ENCODE data around the gene NFU1. TPM values are rescaled to one million over a fixed set of nuclear protein-coding genes. Genes with fewer than 3 reads are reported as not detected.

Gene NFU1
- total RNA-seq, 1 donor from 2014 or later = 25.4 TPM

DNA sequence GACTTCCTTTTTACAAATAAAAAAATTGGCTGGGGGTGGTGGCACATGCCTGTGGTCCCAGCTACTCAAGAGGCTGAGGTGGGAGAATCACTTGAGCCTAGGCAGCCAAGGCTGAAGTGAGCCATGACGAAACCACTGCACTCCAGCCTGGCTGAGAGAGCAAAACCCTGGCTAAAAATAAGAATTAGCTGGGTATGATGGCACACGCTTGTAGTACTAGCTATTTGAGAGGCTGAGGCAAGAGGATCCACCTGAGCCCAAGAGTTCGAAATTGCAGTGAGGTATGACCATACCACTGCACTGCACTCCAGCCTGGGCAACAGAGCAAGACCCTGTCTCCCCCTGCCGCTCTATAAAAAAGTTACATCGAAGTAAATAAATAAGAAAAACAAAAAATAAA lies 83.9 kb downstream of the NFU1 start:
- Histone ChIP-seq H3K4me3 (ENCODE audit: low read depth, low read length) (no peak overlapping the region), H3K36me3 (ENCODE audit: control insufficient read depth, insufficient read depth, low read length) (peaks cover 2% of the 10 kb centered on the region), H3K27me3 (ENCODE audit: control insufficient read depth, insufficient read depth, low read length) (no peaks in the 10 kb centered on the region)
- no peak for DNase-seq (ENCODE audit: low read depth)
- TF ChIP-seq, protein P1, sequence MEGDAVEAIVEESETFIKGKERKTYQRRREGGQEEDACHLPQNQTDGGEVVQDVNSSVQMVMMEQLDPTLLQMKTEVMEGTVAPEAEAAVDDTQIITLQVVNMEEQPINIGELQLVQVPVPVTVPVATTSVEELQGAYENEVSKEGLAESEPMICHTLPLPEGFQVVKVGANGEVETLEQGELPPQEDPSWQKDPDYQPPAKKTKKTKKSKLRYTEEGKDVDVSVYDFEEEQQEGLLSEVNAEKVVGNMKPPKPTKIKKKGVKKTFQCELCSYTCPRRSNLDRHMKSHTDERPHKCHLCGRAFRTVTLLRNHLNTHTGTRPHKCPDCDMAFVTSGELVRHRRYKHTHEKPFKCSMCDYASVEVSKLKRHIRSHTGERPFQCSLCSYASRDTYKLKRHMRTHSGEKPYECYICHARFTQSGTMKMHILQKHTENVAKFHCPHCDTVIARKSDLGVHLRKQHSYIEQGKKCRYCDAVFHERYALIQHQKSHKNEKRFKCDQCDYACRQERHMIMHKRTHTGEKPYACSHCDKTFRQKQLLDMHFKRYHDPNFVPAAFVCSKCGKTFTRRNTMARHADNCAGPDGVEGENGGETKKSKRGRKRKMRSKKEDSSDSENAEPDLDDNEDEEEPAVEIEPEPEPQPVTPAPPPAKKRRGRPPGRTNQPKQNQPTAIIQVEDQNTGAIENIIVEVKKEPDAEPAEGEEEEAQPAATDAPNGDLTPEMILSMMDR (IDR thresholded peaks at IDR 0.05; ENCODE audit: insufficient read depth, low read length, poor library complexity, severe bottlenecking) = no peak

DNA sequence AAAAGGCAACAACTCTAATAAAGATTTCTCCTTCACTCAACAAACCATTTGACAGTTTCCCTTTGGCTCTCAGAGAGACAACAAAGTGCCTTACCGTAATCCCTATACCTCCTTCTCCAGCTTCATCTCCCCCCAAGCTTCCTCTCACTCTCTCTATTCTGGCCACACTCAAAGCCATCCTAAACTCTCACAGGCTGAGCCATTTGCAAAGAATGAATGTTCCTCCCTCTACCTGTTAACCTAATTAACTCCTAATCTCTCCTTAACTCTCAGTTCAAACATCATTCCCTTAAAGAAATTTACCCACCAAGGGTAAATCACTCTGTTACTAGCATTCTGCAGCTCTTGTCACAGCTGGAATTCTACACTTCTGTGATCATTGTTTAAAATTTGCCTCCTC lies 88.5 kb downstream of the NFU1 start:
- H3K4me3 ChIP-seq (ENCODE audit: low read depth, low read length) = no peak overlapping the region
- H3K27me3 ChIP-seq (ENCODE audit: control insufficient read depth, insufficient read depth, low read length) = no peaks in the 10 kb centered on the region
- TF ChIP-seq, protein P1 (IDR thresholded peaks at IDR 0.05; ENCODE audit: insufficient read depth, low read length, poor library complexity, severe bottlenecking) = no peak
- DNase-seq (ENCODE audit: low read depth) = no peak
- peaks cover 2% of the 10 kb centered on the region for H3K36me3 ChIP-seq (ENCODE audit: control insufficient read depth, insufficient read depth, low read length)

Other genes starting within 250 kb of the NFU1 start
- 50.2 and 59.5 TPM in 2 replicates for gene GFPT1, start 50.2 kb downstream of the NFU1 start, total RNA-seq
- gene AAK1, start 206.3 kb upstream of the NFU1 start, total RNA-seq = 32.5 and 54.3 TPM in 2 replicates